Activated CD8-positive, alpha-beta memory T cell treated with anti-CD3 and anti-CD28 coated beads, Interleukin-2, amount 50 U/mL, for 1 hour (primary cell): ENCODE results near the gene TNFAIP8L3.
"Not testable (repeated sequence)": the region's sequence is repeated elsewhere in the genome, so short reads cannot be mapped to it uniquely, and the experiment has no call there.

Experiments
- DNase-seq: peaks from one replicate; pipeline ENCODE4 v3.0.0-alpha.2; 2020; ENCODE audit errors: extremely low read depth

TNFAIP8L3 gene

GRCh38 chr15:51094606-51095569 lies at the start of gene TNFAIP8L3:
Gene TNFAIP8L3 (minus strand): TSS chr15:51094906. CDS start chr15:51094595, 311 bp downstream.
- no peak for DNase-seq

DNA sequence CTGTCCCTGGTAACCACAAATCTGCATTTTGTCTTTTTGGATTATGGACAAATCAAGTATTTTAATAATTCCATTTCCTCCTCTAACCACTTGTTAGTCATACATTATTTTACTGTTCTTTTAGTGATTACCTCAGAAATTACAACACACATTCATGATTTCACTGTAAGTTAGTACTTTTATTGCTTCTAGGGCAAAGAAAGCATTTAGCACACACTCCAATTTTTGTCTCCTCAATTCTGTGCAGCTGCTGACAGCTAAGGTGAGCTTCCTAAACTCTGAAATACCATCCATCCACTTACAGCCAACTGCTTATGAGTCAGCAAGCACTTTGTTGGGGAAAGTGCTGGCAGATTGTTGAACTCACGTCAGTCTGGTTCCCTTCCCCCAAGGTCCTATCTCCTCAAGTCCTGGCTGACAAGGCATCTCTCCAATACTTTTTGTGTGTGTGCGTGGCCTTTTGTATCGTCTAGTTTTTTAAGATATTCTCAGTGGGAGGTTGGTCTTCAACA lies 49.4 kb upstream of the TNFAIP8L3 start:
- no peak for DNase-seq

GRCh38 chr15:51140347-51140746 lies 45.6 kb upstream of the TNFAIP8L3 start:
- not testable (repeated sequence) for DNase-seq

DNA sequence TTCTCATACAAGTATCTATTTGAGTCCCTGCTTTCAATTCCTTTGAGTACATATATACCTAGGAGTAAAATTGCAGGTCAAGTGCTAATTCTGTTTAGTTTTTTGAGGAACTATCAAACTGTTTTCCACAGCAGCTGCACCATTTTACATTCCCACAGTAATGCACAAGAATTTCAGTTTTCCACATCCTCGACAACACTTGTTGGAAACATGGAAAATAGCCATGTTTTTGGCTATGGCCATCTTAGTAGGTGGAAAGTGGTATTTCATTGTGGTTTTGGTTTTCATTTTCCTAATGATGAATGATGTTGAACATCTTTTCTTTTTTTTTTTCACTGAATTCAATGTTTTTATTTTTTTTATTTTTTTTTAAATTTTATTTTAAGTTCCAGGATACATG lies 44.4 kb upstream of the TNFAIP8L3 start:
- DNase-seq, result no peak

DNA sequence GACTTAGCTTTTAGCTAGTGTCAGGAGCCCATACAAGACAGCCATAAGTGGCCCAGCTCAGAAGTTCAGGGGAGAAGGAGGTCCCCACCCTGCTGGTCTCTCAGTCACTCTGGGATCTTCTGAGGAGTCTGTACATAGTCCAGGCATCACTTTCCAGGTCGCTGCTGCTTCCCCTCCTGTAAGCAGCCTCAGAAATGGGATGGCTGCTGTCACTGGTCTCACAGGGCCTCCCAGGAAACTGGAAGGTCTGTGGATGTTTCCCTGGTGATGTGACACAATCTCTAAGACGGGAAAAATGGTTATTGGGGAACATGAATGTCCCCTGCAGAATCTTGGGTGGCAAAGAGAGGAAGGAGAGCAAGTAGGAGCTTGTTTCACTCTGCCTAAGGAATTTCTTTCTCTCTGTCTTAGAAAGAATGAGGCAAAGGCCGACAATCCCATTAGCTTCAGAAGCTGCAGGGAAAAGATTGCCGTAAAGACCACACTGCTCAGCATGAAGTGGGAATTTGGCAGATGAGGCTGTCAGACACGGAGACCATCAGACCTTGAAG lies 43.2 kb upstream of the TNFAIP8L3 start:
- no peak for DNase-seq

GRCh38 chr15:51137024-51137423 lies 42.3 kb upstream of the TNFAIP8L3 start:
- DNase-seq, result no peak

GRCh38 chr15:51135276-51135675 lies 40.6 kb upstream of the TNFAIP8L3 start:
- DNase-seq, result no peak

DNA sequence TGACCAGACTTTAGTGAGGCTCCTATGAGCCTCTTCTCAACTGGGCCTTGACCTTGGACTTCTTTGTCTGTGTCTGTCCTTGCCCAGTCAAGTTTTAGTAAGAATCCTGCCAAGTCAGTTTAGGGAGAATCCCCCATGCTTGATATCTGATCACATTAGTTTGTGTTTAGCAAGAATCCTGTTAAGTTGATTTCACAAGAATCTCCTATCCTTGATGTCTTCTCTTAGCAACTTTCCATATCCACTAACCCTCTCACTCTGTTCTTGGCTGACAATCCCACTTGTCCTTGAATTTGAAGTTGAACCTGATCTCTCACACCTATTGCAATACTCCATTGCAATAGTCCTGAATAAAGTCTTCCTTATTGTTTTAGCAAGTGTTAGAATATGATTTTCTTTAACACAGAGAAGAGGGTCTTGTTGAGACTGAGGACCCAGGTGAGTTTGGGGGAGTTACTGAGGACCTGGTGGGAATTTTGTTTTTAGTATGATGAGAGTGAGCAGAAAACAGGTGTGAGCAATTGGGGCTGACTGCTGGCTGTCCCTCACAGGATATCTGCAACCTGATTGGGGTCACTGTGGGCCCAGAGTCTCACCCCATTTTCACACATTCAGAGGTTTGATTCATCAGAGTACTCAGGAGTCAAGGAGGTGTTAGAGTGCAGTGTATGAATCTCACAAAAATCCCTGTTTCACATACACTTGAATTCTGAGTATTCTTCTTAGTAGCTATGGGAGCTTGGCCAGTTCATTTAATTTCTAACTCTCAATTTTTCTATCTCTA lies 39.9 kb upstream of the TNFAIP8L3 start:
- no peak for DNase-seq

DNA sequence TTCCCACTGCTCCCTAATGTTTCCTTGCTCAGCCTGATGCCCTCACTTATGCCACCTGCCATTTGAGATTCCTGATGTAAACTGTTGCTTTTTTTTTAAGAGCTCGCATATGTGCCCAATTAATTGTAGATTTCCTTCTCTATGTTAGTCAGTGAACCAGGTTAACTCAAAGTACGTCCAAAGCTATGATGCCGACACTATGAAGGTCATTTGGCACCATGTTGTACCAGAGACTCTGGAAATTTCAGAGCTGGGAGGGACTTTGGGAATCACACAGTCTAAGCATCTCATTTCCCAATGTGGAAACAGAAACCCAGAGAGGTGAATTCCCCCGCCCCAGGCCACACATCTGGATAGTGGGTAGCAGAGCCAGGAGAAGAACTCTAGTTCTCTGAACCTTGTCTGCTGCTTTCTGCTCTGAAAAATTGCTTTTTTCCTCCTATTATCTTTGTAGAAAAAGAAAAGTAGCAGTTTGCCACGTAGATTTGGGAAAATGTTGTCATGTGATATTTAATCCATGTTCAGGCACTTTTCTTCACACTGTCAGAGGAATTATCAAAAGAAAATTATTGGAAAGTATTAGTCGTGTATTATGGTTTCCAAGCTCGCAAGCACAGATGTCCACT lies 38.5 kb upstream of the TNFAIP8L3 start:
- DNase-seq, result no peak

DNA sequence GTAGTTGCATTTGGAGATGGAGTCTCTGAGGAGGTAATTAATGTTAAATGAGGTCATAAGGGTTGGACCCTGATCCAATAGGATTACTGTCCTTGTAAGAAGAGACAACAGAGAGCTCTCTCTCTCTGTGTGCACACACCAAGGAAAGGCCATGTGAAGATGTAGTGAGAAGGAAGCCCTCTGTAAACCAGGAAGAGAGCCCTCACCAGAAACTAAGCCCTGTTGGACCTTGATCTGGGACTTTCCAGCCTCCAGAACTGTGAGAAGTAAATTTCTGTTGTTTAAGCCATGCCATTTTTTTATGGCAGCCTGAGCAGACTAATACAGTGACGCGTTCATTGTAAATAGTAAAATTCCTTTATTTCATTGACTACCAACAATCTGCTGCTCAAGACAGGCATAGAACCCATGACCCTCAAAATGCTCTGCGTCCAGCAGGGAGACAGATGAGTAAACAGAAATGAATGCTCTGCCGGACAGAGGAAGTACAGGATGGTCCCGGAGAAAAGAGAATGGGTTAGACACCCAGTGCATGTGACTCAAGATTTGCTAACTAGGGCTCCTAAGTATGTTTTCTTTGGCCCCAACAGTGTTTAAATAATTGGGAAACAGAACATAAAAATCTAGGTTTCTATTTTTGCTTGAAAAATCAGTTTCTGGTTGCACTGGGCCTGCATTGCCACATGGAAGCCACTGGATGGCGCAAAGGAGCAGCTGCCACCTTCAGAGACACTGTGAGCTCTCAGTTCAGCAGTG lies 37.9 kb upstream of the TNFAIP8L3 start:
- no peak for DNase-seq

GRCh38 chr15:51131596-51132290 lies 37.0 kb upstream of the TNFAIP8L3 start:
- no peak for DNase-seq

- no peak for DNase-seq
These were observed 35.6 kb upstream of the TNFAIP8L3 start for GRCh38 chr15:51130344-51130743.

GRCh38 chr15:51129535-51130188 lies 35.0 kb upstream of the TNFAIP8L3 start:
- no peak for DNase-seq

DNA sequence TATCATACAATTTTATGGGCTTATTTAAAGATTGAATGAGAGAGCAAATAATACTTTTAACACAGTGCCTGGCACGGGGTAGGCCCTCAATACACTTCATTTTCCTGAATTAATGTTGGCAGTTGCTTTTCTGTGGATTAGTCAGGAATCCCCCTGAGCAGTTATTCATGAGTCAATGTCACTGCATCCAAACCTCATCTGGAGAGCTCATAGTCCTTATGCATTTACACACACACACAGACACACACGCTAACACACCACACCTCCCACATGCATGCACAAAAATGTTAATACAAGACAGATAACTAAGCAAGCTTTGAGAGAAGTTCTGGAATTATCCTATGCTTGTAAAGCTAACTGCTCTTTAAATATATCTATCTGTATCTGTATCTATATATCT lies 34.0 kb upstream of the TNFAIP8L3 start:
- DNase-seq, result no peak

DNA sequence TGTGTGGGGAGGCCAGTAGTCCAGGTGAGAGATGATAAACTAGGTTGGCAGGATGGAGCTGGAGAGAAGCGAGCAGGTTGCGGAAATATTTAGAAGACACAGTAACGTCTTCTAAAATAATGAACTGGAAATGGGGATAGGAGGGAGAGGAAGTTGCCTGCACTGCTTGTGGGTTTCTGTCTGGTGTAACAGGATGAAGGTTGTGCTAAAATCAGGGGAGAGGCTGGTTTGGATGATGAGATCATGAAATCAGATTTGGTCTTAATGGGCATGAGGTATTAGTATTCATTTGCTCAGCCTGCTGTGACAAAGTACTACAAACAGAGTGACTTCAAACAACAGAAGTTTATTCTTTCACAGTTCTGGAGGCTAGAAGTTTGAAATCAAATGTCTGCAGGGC lies 32.1 kb upstream of the TNFAIP8L3 start:
- no peak for DNase-seq

DNA sequence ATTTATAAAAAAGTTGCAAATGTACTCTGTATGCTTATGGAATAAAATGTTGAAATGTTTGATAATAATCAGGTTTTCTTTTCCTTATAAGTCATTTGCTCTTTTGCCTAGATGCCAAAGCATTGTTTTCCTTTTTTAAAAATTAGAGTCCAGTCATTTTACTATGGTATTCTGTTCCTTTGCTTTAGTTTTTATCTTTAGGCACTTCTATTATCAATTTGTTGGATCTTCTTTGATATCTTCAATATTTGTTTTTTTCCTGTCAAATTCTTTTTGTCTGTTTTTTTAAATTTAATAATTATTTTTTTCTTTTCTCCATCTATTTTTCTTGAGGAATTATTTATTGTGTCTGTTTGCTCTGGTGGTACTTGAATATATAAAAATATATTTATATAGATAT lies 28.3 kb upstream of the TNFAIP8L3 start:
- not testable (repeated sequence) for DNase-seq

- DNase-seq, result no peak
These were observed 27.0 kb upstream of the TNFAIP8L3 start for GRCh38 chr15:51121631-51122225.

DNA sequence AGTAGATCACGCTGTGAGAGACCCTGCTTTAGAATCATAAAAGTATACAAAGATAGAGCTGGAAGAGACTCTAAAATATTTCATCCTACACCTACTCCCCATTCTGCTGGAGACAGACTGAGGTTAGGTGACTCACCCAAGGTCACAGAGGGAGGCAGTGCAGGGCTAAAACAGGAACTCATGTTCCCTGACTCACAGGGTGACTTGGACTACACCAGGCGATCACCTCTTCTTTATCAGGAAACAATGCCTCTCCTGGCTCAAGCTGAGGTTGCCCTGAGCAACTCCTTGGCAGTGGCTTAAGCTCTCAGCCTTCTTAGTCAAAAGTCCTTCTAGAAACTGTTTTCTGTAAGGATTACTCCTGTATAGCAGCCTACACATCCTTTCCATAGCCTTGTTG lies 26.4 kb upstream of the TNFAIP8L3 start:
- DNase-seq, result no peak

GRCh38 chr15:51119120-51119519 lies 24.4 kb upstream of the TNFAIP8L3 start:
- DNase-seq, result no peak
